ENCODE data around the gene ZNF649. TPM values are rescaled to one million over a fixed set of nuclear protein-coding genes. Genes with fewer than 3 reads are reported as not detected.
"Not testable (repeated sequence)": the region's sequence is repeated elsewhere in the genome, so short reads cannot be mapped to it uniquely, and the experiment has no call there.

The ZNF649 gene
- total RNA-seq, 1 experiment from 2014 or later = 8.3 TPM

GRCh38 chr19:51906108-51906507 lies 1.3 kb upstream of the ZNF649 start:
- peak overlapping the region; percentile 13; the same call in 1 of the 2 replicates for H3K4me3 ChIP-seq (ENCODE audit: insufficient read depth, low read depth, low read length)
- not testable (repeated sequence) for H3K36me3 ChIP-seq (replicated peaks; ENCODE audit: control insufficient read depth, insufficient read depth, low read length); H3K27me3 ChIP-seq (ENCODE audit: control insufficient read depth, insufficient read depth, low read length); DNase-seq

GRCh38 chr19:51905639-51906038 lies 822 bp upstream of the ZNF649 start:
- peaks cover 13% of the 10 kb centered on the region for H3K36me3 ChIP-seq (replicated peaks; ENCODE audit: control insufficient read depth, insufficient read depth, low read length)
- not testable (repeated sequence) for DNase-seq; H3K4me3 ChIP-seq (ENCODE audit: insufficient read depth, low read depth, low read length); H3K27me3 ChIP-seq (ENCODE audit: control insufficient read depth, insufficient read depth, low read length)

GRCh38 chr19:51905206-51905605 lies 389 bp upstream of the ZNF649 start:
- no peak overlapping the region for H3K4me3 ChIP-seq (ENCODE audit: insufficient read depth, low read depth, low read length)
- DNase-seq = no peak
- H3K27me3 ChIP-seq (ENCODE audit: control insufficient read depth, insufficient read depth, low read length) = no peaks in the 10 kb centered on the region
- peaks cover 18% of the 10 kb centered on the region for H3K36me3 ChIP-seq (replicated peaks; ENCODE audit: control insufficient read depth, insufficient read depth, low read length)

- DNase-seq = peak; percentile 18
- peaks cover 35% of the 10 kb centered on the region for H3K36me3 ChIP-seq (replicated peaks; ENCODE audit: control insufficient read depth, insufficient read depth, low read length)
- no peaks in the 10 kb centered on the region for H3K27me3 ChIP-seq (ENCODE audit: control insufficient read depth, insufficient read depth, low read length)
- peak overlapping the region; percentile 0; the same call in 1 of the 2 replicates for H3K4me3 ChIP-seq (ENCODE audit: insufficient read depth, low read depth, low read length)
These were observed 1.6 kb downstream of the ZNF649 start for GRCh38 chr19:51903192-51903591.

- H3K27me3 ChIP-seq (ENCODE audit: control insufficient read depth, insufficient read depth, low read length) = no peaks in the 10 kb centered on the region
- DNase-seq = no peak
- H3K36me3 ChIP-seq (replicated peaks; ENCODE audit: control insufficient read depth, insufficient read depth, low read length) = peaks cover 46% of the 10 kb centered on the region
- H3K4me3 ChIP-seq (ENCODE audit: insufficient read depth, low read depth, low read length) = no peak overlapping the region
These were observed 3.0 kb downstream of the ZNF649 start for GRCh38 chr19:51901860-51902259.

GRCh38 chr19:51891193-51891747 lies 13.5 kb downstream of the ZNF649 start:
- H3K4me3 ChIP-seq (ENCODE audit: insufficient read depth, low read depth, low read length) = no peak overlapping the region

GRCh38 chr19:51889934-51890333 lies 14.9 kb downstream of the ZNF649 start:
- peaks cover 54% of the 10 kb centered on the region for H3K36me3 ChIP-seq (replicated peaks; ENCODE audit: control insufficient read depth, insufficient read depth, low read length)
- H3K4me3 ChIP-seq (ENCODE audit: insufficient read depth, low read depth, low read length) = no peak overlapping the region
- no peaks in the 10 kb centered on the region for H3K27me3 ChIP-seq (ENCODE audit: control insufficient read depth, insufficient read depth, low read length)
- DNase-seq = no peak

More at GRCh38 chr19:51891193-51891747, 13.5 kb downstream of the ZNF649 start:
- Histone ChIP-seq H3K36me3 (replicated peaks; ENCODE audit: control insufficient read depth, insufficient read depth, low read length) (peaks cover 63% of the 10 kb centered on the region), H3K27me3 (ENCODE audit: control insufficient read depth, insufficient read depth, low read length) (no peaks in the 10 kb centered on the region)
- DNase-seq = no peak

GRCh38 chr19:51887522-51888498 lies 17.0 kb downstream of the ZNF649 start, which contains the start of gene ZNF577:
TSS of gene ZNF577 (minus strand) at chr19:51887951. CDS start at chr19:51880382, 7,569 bp downstream.
- peak within 1 kb of the TSS; percentile 37; the same call in 1 of the 2 replicates for H3K4me3 ChIP-seq (ENCODE audit: insufficient read depth, low read depth, low read length)
- DNase-seq = peak; percentile 71
- H3K36me3 ChIP-seq (replicated peaks; ENCODE audit: control insufficient read depth, insufficient read depth, low read length) = peaks cover 37% of the 10 kb centered on the region
- H3K27me3 ChIP-seq (ENCODE audit: control insufficient read depth, insufficient read depth, low read length) = no peaks in the 10 kb centered on the region

GRCh38 chr19:51884713-51885112 lies 20.1 kb downstream of the ZNF649 start:
- DNase-seq = no peak
- no peaks in the 10 kb centered on the region for H3K27me3 ChIP-seq (ENCODE audit: control insufficient read depth, insufficient read depth, low read length)
- peaks cover 28% of the 10 kb centered on the region for H3K36me3 ChIP-seq (replicated peaks; ENCODE audit: control insufficient read depth, insufficient read depth, low read length)
- H3K4me3 ChIP-seq (ENCODE audit: insufficient read depth, low read depth, low read length) = no peak overlapping the region

- no peak for DNase-seq
- peaks cover 29% of the 10 kb centered on the region for H3K36me3 ChIP-seq (replicated peaks; ENCODE audit: control insufficient read depth, insufficient read depth, low read length)
- no peak overlapping the region for H3K4me3 ChIP-seq (ENCODE audit: insufficient read depth, low read depth, low read length)
- H3K27me3 ChIP-seq (ENCODE audit: control insufficient read depth, insufficient read depth, low read length) = no peaks in the 10 kb centered on the region
These were observed 22.3 kb downstream of the ZNF649 start for GRCh38 chr19:51882518-51882917.

GRCh38 chr19:51873097-51873496 lies 31.7 kb downstream of the ZNF649 start:
- no peak overlapping the region for H3K4me3 ChIP-seq (ENCODE audit: insufficient read depth, low read depth, low read length)
- H3K36me3 ChIP-seq (replicated peaks; ENCODE audit: control insufficient read depth, insufficient read depth, low read length) = peaks cover 56% of the 10 kb centered on the region
- no peak for DNase-seq
- no peaks in the 10 kb centered on the region for H3K27me3 ChIP-seq (ENCODE audit: control insufficient read depth, insufficient read depth, low read length)

- Histone ChIP-seq H3K4me3 (ENCODE audit: insufficient read depth, low read depth, low read length) (no peak overlapping the region), H3K36me3 (replicated peaks; ENCODE audit: control insufficient read depth, insufficient read depth, low read length) (peaks cover 25% of the 10 kb centered on the region), H3K27me3 (ENCODE audit: control insufficient read depth, insufficient read depth, low read length) (no peaks in the 10 kb centered on the region)
- no peak for DNase-seq
These were observed 42.8 kb downstream of the ZNF649 start for GRCh38 chr19:51861870-51862622.

Data from H7 (cell line).